IPS-18c (cell line): ENCODE measurements around the gene SAE1.
A peak's percentile ranks its signal among the peaks of the same experiment; 100 is the strongest.

ENCODE experiments used
- H3K4me3 ChIP-seq: 2 replicates; pipeline ENCODE4 v1.7.0; 2013; ENCODE audit warnings: low read depth, mild to moderate bottlenecking, low read length, moderate library complexity; ENCODE audit not compliant: insufficient read depth
- H3K9me3 ChIP-seq: one replicate; pipeline ENCODE4 v1.6.1; 2013; ENCODE audit warnings: mild to moderate bottlenecking, low read length, moderate library complexity; ENCODE audit not compliant: control insufficient read depth, insufficient read depth

Gene SAE1

GRCh38 chr19:47130589-47131227, at the start of gene SAE1:
Gene SAE1, plus strand, starts transcription at chr19:47130835. Its CDS starts 96 bp downstream, at chr19:47130931.
- Histone ChIP-seq H3K9me3 (no peaks in the 10 kb centered on the region), H3K4me3 (peak within 1 kb of the TSS; percentile 96)

GRCh38 chr19:47081095-47081494, 49.5 kb upstream of the SAE1 start:
- Histone ChIP-seq H3K9me3 (no peaks in the 10 kb centered on the region), H3K4me3 (no peak overlapping the region)

GRCh38 chr19:47082493-47082892, 48.1 kb upstream of the SAE1 start:
- no peaks in the 10 kb centered on the region for H3K9me3 ChIP-seq
- H3K4me3 ChIP-seq = no peak overlapping the region

DNA sequence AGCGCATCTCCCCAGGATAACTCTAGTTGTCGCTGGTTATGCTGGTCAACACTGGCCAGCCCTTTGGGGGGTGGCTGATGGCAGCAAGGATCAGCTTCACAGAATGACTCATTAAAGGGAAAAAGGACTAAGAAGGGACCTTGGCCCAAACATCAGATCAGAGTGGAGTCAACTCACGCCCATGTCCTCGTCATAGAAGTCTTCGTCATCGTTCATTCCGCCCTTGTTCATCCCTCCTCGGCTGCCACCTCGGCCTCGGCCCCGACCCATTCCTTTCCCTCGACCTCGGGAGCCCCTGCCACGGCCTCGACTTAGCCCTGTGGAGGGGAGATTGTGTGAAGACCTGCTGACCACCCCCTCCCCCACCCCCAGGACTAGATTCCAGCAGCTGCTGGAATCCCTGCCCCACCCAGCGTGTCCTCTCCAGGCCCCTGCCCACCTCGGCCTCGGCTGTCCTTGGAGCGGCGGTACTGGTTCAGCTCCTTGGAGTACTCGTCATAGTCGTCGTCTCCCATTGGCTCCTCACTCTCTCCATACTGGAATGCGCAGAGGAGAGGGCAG, 45.7 kb upstream of the SAE1 start:
- H3K4me3 ChIP-seq = no peak overlapping the region
- no peaks in the 10 kb centered on the region for H3K9me3 ChIP-seq

DNA sequence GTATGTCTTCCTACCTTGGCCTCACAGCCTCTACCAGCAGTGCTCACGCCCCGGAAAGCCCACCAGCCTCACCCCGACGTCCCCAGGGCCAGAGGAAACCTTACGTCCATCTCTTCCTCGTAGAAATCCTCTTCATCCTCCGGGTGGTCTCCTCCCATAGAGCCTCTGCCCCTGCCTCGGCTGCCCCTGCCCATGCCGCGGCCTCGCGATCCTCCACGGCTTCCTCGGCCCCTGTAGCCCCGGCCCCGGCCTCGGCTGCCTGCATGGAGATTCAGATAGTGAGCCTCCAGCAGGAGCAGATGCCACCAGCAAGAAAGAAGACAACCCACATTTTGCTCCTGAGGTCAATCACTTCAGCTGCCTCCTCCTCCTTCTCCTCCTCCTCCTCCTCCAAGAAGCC, 44.4 kb upstream of the SAE1 start:
- no peaks in the 10 kb centered on the region for H3K9me3 ChIP-seq
- no peak overlapping the region for H3K4me3 ChIP-seq

- H3K4me3 ChIP-seq = no peak overlapping the region
- H3K9me3 ChIP-seq = no peaks in the 10 kb centered on the region
These were observed 40.8 kb upstream of the SAE1 start for GRCh38 chr19:47089767-47090350.

GRCh38 chr19:47093254-47093653, 37.4 kb upstream of the SAE1 start:
- H3K4me3 ChIP-seq = no peak overlapping the region
- no peaks in the 10 kb centered on the region for H3K9me3 ChIP-seq

DNA sequence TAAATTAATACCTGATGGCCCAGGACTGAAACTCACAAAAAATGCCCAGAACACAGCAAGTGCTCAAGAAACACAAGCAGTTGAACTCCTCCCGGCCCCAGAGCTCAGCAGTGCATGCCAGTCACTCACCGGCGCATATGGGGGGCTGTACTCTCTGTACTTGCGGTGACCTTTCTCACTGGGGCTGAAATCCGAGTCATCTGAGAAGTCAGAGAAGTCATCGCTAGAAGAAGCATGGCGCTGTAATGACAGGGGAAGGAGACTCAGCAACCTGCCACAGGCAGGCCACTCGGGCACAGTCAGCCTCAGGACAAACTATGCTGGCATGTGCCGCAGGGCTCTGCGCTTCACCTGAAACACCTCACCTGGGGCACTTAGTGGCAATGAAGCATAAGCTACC, 36.8 kb upstream of the SAE1 start:
- no peaks in the 10 kb centered on the region for H3K9me3 ChIP-seq
- no peak overlapping the region for H3K4me3 ChIP-seq

GRCh38 chr19:47094557-47095475, 35.8 kb upstream of the SAE1 start:
- H3K4me3 ChIP-seq = no peak overlapping the region
- no peaks in the 10 kb centered on the region for H3K9me3 ChIP-seq

DNA sequence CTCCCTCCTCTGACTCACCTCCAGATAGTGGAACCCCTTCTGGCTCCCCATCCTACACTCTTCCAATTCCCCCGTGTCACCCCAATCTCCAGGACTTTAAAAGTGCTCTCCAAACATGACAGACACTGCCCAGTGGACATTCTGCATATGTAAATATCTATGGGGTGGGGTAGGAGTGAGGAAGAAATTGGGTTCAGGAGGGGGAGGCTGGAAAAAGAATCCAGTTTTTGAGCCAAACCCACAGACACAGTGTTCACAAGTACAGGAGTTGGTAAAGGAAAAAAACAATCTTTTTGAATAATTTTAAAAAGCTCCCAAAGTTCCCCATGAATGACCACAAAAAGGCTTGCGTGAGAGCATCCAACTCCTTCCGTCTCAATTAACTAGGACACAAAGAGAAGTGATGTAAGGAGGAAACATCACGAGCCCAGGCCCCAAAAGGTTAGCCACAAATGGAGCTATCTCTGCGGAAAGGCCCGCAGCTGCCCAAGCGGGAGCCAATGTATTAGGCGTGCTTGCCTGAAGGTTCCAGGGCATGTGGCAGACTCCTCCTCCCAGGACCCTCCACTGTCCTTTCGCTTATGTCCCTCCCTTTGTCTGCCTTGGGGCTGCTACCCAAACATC, 35.0 kb upstream of the SAE1 start:
- Histone ChIP-seq H3K4me3 (no peak overlapping the region), H3K9me3 (no peaks in the 10 kb centered on the region)

- H3K4me3 ChIP-seq = no peak overlapping the region
- no peaks in the 10 kb centered on the region for H3K9me3 ChIP-seq
These were observed 34.4 kb upstream of the SAE1 start for GRCh38 chr19:47096100-47096704.

GRCh38 chr19:47096721-47097120, 33.9 kb upstream of the SAE1 start:
- Histone ChIP-seq H3K9me3 (no peaks in the 10 kb centered on the region), H3K4me3 (no peak overlapping the region)

DNA sequence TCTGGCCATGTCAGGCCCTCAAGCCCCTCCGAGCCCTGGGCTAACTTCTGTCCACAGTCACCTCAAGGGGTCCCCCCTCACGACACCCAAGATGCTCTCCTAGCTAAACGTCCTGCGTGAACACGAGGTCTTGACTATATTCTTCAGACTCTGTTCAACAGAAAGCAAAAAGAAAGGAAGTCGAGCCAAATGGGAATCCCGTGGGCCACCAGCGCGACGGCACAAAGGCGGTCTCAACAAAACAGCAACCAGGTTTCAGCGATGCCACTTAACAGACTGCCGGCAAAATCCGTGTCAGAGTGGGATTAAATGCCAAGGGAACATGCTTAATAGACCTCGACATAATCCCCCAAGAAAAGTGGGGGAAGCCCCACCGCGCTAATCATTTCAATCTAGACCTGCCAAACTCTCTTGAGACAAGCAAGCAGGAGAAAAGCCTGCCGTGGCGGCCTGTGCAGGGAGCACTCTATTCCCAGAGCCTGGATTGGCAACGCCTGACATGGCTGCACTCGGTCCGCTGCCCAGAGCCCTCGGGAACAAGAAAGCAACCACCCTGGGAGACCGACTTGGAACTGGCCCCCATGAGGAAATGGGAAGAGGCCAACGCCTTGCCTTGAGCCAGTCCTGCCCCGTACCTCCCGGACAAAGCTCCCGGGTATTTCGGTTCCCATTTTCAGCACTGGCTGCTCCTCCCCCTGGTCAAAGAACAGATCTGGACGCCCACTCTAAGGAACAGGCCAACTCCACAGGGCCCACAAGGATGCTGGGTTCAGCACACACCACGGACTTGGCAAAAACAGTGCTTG, 33.0 kb upstream of the SAE1 start:
- H3K4me3 ChIP-seq = no peak overlapping the region
- no peaks in the 10 kb centered on the region for H3K9me3 ChIP-seq

GRCh38 chr19:47098608-47099007, 32.0 kb upstream of the SAE1 start:
- no peaks in the 10 kb centered on the region for H3K9me3 ChIP-seq
- no peak overlapping the region for H3K4me3 ChIP-seq

GRCh38 chr19:47099576-47100050, 31.0 kb upstream of the SAE1 start:
- no peaks in the 10 kb centered on the region for H3K9me3 ChIP-seq
- no peak overlapping the region for H3K4me3 ChIP-seq

- H3K9me3 ChIP-seq = no peaks in the 10 kb centered on the region
- H3K4me3 ChIP-seq = no peak overlapping the region
These were observed 30.3 kb upstream of the SAE1 start for GRCh38 chr19:47100290-47100689.
